ENCODE measurements around the gene SSTR4. TPM values are rescaled to one million over a fixed set of nuclear protein-coding genes. Genes with fewer than 3 reads are reported as not detected.

Gene SSTR4
- total and polyA plus RNA-seq, 2 donors (not counting 3 experiments of a cell fraction or from before 2014, with no cell fraction given), result not detected

GRCh38 chr20:23036371-23036770, 1.3 kb downstream of the SSTR4 start:
- Histone ChIP-seq H3K27ac (ENCODE audit: insufficient read depth, low read depth, low read length) (no peak overlapping the region), H4K20me1 (replicated peaks; ENCODE audit: control insufficient read depth, extremely low read depth, insufficient read depth, low read length) (no peaks in the 10 kb centered on the region), H3K4me2 (ENCODE audit: insufficient read depth, low read length) (no peak overlapping the region), H3K9me1 (replicated peaks; ENCODE audit: control insufficient read depth, extremely low read depth, insufficient read depth, low read length) (no peaks in the 10 kb centered on the region), H3K36me3 (ENCODE audit: control insufficient read depth in 2 of 2, extremely low read depth in 1 of 2, insufficient read depth in 2 of 2, low read length in 2 of 2) (no peaks in the 10 kb centered on the region), H3K27me3 (ENCODE audit: control insufficient read depth in 2 of 2, insufficient read depth in 2 of 2, low read length in 2 of 2) (peaks cover 4 to 23% of the 10 kb centered on the region in 2 experiments), H2AFZ (ENCODE audit: low read depth, low read length) (no peak overlapping the region), H3K9me3 (replicated peaks; ENCODE audit: control insufficient read depth, insufficient read depth, low read length) (no peaks in the 10 kb centered on the region), H3K79me2 (ENCODE audit: control insufficient read depth, insufficient read depth, low read length) (no peaks in the 10 kb centered on the region), H3K4me1 (ENCODE audit: control insufficient read depth, extremely low read depth, insufficient read depth, low read length) (no peaks in the 10 kb centered on the region), H3K4me3 (replicated peaks in 1 of 3; ENCODE audit: insufficient read depth in 1 of 3, low read depth in 1 of 3, low read length in 3 of 3) (no peak overlapping the region), H3K9ac (replicated peaks; ENCODE audit: extremely low read depth, insufficient read depth, low read length) (no peak overlapping the region)
- no peak for TF ChIP-seq CTCF (IDR thresholded peaks at IDR 0.05; ENCODE audit: extremely low read depth in 1 of 2, insufficient read depth in 1 of 2, low read depth in 1 of 2, low read length in 2 of 2)
- TF ChIP-seq JUN (IDR thresholded peaks at IDR 0.05; ENCODE audit: borderline replicate concordance, insufficient read depth, insufficient read length, low read depth), result no peak
- no peak for TF ChIP-seq GATA2 (IDR thresholded peaks at IDR 0.05; ENCODE audit: insufficient read depth, insufficient read length, low read depth, low read length)
- no peak for TF ChIP-seq FOS (IDR thresholded peaks at IDR 0.05; ENCODE audit: borderline replicate concordance, insufficient read depth, low read length)
- TF ChIP-seq EZH2 (IDR thresholded peaks at IDR 0.05; ENCODE audit: borderline replicate concordance, low read depth, low read length, severe bottlenecking), result no peak
- no peak for TF ChIP-seq MYC (IDR thresholded peaks at IDR 0.05; ENCODE audit: low read depth, low read length)
- no peak for TF ChIP-seq MAX (IDR thresholded peaks at IDR 0.05; ENCODE audit: insufficient read depth, insufficient read length)
- no peak for TF ChIP-seq POLR2AphosphoS5 (IDR thresholded peaks at IDR 0.05; ENCODE audit: insufficient read depth, low read depth, low read length)
- no peak for TF ChIP-seq POLR2A (IDR thresholded peaks at IDR 0.05; ENCODE audit: low read depth, low read length)
- no TSS peak for BruUV-seq (replicated peaks)
- ChIA-PET CTCF (interaction anchor here (1.3 kb wide), 1 partner anchor 209 kb away, joined by 3 read pairs; no protein-coding TSS in a partner anchor), POLR2A (no interaction called here)
- DNase-seq (ENCODE audit: low read depth, low spot score) (no peak), FAIRE-seq (no peak)
- intact Hi-C loops (cut with micrococcal nuclease) (no loop called here), dilution Hi-C loops (cut with MboI; ENCODE audit: extremely low pct_ligation_motif_present, low sequenced_read_pairs) (no loop called here)
